HG03095 (cell line): ENCODE results near the gene IRF2BP1.
"Not testable (repeated sequence)": the region's sequence is repeated elsewhere in the genome, so short reads cannot be mapped to it uniquely, and the experiment has no call there.

Source experiments
- ATAC-seq: cut with Tn5 transposase; IDR thresholded peaks from one replicate; pipeline ENCODE4 v1.9.1; 2021; ENCODE audit warnings: moderate library complexity; ENCODE audit not compliant: unreplicated experiment

The IRF2BP1 gene

DNA sequence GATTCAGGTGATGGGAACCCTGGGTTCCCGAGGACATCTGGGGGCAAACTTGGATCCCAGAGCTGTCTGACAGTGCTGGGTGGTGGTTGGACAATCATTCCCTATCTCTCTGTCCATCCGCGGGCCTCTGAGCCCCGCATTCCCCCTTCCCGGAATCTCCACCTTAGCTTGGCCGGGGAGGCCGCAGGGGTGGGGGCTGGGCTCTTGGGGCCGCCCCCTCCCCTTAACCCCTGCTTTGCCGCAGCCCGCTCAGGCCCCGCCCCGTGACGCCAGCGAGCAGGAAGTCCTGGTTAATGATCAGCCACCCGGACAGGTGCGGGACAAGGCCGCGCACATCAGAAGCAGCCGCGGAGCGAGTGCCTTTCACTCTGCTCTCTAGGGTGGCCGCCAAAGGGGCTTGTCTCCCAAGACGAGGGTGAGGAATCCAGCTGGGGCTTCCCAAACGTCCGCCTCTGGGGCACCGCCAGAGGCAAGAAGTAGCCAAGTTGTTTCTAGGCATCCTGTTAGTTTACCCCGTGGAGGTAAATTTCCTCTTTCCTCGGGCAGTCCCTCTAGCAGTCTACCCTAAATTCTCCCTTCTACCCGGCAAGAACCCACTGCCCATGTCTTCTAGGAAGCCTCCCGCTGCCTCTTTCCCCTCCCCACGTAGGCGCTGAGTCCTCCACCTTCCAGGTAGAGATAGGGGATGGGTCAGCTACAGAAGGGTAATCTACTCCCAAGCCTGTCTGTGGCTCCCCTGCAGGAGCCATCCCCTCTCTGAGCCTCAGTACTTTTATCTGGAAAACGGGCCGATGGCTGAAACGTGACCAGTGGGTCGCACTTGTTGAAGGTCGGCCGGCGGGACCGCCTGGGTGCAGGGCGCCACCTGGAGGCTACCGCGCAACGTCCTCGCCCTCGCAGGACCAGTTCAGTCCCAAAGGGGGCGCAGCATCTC is 3.0 kb downstream of the IRF2BP1 start:
- no peak for ATAC-seq

DNA sequence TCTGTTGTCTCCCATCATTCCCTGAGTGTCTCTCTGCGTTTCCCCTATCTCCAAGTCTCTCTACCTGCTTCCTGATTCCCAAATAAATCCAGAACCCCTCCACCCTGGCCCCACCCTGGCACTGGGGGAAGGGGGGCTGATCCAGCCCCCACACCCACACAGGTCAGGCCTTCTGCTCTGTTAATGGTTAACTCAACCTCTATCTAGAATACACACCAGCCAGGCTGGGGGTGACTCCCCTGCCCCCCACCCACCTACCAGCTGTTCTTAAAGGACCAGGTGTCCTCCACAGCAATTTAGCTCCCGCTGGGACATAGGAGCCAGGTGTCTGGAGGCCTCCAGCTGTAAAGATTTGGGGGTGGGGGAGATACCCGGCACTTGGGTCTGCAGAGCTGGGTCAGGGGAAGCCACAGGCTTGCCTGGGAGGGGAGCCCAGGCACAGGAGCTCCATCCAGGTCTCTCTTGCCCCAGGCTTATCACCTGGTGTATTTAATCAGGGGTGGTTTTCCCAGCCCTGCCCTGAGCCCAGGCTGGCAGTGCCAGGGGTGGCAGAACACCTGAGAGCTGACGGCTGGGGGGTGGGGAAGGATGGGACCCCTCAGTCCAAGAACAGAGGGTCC is 3.9 kb downstream of the IRF2BP1 start:
- no peak for ATAC-seq

DNA sequence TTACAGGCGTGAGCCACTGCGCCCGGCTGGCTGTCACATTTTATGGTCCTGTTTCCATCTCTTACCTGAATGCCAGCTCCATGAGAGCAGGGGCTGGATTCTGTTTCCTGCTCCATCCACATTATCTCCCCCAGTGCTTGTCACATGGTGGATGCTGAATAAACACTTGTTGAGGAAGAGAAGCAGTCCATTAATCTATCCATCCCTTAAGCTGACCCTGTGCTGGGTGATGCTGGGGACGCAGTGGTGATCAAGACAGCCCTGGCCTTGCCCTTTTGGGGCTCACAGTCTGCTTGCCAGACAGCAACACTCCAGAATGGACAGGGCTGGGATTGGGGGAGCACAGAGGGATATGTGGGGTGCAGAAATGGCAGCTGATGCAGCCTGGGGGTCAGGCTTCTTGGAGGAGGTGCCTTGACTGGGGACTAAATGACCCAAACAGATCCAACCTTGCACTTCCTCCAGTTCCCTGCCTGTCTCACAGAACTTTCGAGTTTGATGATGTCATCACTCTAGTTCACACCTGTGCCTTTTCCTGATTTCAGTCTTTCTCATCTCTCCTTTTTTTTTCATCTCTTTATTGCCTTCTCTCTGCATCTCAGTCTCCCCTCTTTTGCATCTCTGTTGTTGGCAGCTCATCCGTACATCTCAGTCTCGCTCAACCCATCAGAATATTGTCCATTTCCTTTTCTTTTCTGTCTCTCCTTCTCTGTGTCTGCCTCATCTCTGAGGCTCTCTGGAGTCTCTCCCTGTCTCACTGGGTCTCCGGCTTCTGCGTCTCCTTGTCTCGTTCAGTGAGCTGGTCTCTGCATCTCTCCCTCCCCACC is 4.6 kb downstream of the IRF2BP1 start:
- no peak for ATAC-seq

DNA sequence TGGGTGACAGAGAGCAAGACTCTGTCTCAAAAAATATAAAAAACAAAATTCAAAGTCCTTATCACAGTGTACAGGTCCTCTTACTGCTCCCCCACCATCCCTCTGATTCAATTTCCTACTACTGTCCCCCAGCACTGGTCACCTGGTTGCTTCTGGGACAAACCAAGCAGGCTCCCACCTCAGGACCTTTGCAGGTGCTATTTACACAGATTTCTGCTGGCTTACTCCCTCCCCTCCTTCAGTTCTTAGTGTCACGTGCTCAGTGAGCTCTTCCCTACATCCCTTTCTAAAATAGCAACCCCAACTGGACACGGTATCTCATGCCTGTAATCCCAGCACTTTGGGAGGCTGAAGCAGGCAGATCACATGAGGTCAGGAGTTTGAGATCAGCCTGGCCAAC is 6.0 kb downstream of the IRF2BP1 start:
- ATAC-seq, result no peak

GRCh38 chr19:45879055-45879454 is 6.9 kb downstream of the IRF2BP1 start:
- no peak for ATAC-seq

DNA sequence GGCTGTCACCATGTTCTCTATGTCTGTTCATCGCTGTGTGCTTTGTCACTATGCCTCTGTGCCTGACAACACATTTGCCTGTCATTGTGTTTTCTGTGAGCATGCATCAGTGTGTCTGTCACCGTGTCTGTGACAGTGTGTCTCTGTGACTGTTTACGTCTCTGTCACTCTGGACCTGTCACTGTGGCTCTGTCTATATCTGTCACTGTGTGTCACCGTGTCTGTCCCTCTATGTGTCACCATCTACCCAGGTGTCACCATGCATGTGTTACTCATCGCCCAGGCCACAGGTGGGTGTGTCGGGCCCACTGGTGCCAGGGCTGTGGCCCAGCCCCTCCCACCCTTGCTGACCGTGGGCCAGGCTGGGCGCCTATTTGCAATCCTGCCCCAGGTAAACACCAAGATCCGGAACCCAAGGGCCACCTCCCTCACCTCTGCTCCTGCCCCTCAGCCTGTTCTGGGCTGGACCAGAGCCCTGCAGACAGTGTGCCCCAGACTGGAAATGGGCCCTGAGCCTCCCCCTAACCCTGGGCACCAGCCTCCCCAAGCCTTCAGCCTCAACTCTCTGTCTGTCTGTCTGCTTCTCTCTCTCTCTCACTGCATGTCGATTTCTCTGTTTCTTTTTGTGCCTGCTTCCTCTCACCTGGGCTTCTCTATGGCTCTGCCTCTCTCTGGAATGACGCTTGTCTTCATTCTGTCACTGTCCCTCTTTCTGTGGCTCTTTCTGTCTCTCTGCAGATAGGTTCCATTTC is 7.7 kb downstream of the IRF2BP1 start:
- no peak for ATAC-seq

DNA sequence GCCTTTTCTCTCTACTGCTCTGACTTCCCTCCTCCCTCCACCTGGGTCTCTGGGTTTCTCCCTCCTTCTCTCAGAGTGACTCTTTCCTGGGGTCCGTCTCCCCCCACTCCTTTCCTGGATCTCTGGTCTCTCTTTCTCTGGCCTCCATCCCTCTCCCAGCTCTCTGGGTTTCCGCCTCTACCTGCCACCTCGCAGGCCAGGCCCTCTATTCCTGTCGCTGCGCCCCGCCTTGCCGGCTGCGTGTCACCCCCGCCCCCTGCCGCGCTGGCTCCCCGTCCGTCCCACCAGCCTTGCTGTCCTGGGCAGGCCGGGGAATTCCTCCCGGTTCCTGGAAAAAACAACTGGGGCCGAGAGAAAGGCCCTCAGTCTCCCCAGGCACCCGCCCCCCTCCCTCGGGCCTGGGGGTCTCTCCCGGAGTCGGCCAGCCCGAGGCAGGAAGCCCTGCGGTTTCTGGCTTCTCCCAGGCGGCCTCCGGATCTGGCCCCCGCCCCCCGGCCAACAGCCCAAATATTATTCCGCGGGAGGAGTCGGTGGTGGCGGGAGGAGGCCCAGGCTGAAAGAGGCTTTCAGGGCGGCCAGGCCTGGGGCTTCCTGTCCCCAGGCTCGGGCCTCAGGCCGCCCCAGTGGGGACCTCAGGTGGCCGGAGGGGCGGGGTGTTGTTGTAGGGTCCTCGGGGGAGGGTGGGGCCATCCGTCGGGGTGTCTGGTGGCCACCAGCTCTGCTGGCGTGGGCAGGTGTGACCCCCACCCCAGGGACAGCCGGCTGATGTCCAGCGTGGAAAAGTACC is 9.3 kb downstream of the IRF2BP1 start:
- no peak for ATAC-seq

DNA sequence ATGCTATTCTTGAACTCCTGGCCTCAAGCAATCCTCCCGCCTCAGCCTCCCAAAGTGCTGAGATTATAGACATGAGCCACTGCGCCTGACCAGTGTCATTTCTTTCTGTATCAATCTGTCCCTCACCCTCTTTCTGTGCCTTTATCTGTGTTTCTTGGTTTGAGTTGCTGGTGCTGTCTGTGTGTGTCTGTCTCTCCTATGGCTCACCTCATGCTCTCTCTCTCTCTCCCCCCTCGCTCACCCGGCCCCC is 9.9 kb downstream of the IRF2BP1 start:
- ATAC-seq, result no peak

GRCh38 chr19:45874620-45874966 is 11.3 kb downstream of the IRF2BP1 start:
- ATAC-seq, result no peak

DNA sequence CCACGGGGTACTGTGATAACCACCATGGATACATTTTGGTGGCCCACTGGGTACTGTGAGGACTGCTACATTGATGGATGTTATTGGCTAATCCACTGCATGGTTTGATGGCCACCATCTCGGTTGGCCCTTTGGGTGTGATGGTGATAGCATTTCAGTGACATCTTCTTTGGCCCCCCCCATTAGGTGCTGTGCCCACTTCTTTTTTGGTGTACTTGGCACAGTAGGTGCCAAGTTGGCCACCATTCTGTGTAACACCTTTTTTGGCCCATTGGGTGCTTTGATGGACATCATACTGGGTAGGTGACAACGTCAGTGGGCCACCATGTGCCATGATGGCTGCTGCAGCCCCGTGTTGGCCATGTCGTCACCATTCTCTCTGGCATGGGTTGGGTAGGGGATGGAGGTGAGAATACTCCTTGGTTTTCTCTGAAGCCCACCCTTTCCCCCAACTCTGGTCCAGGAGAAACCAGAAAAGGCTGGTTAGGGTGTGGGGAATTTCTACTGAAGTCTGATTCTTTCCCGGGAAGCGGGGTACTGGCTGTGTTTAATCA is 12.6 kb downstream of the IRF2BP1 start:
- no peak for ATAC-seq

GRCh38 chr19:45872095-45872919 is 13.6 kb downstream of the IRF2BP1 start:
- no peak for ATAC-seq

DNA sequence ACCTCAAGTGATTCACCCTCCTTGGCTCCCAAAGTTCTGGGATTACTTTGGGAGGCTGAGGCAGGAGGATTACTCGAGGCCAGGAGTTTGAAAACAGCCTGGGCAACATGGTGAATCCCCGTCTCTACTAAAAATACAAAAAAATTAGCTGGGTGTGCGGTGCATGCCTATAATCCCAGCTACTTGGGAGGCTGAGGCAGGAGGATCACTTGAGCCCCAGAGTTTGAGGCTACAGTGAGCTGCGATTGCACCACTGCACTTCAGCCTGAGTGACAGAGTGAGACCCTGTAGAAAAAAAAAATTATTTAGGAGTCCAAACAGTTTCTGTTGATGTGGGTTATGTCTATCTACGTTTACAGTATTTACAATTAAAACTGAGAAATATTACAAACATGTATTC is 15.1 kb downstream of the IRF2BP1 start:
- no peak for ATAC-seq

DNA sequence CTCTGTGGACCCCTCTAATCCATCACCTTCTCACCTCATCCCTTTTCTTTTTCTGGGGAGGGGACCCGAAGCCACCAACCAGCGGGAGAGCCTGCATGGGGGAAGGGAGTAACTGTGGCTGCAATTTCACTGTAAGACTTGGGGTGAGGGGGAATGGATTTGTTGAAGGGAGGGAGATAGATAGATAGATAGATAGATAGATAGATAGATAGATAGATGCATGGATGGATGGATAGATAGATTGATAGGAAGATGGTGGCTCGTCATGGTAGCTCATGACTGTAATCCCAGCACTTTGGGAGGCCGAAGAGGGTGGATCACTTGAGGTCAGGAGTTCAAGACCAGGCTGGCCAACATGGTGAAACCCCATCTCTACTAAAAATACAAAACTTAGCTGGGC is 18.7 kb downstream of the IRF2BP1 start:
- not testable (repeated sequence) for ATAC-seq

DNA sequence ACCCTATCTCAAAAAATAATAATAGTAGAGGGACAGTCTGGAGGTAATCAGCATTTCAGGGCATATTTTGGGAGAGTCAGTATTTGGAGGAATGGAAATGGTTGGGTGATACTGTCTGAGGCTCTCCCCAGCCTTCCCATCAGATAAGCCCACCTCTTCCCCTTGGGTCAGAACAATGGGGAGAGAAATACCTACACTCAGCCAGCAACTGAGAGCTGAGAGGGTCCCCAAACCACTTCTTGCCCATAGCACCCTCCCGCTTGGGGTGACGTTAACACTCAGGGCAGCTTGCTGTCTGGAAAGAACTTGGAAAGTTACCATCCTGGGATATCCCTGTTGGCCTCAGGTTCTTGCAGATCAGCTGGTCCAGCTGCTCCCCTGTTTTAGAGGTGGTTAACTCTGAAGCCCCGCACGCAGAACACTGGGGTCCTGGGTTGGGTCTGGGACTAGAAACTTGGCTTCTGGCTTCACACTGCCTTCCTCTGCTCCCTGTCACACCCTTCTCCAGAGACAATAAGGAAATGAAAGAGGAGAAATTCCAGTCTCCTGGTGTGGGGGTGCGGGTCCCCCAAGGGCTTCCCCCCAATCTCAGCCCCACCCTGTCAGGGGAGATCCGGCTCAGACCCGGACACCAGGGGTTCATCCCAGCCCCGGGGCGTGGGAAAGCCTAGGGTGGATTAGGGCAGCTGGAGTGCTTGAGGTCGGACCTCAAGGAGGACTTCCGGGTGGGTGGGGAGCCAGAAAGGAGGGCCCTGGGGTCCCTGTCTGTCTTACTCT is 19.4 kb downstream of the IRF2BP1 start:
- no peak for ATAC-seq

DNA sequence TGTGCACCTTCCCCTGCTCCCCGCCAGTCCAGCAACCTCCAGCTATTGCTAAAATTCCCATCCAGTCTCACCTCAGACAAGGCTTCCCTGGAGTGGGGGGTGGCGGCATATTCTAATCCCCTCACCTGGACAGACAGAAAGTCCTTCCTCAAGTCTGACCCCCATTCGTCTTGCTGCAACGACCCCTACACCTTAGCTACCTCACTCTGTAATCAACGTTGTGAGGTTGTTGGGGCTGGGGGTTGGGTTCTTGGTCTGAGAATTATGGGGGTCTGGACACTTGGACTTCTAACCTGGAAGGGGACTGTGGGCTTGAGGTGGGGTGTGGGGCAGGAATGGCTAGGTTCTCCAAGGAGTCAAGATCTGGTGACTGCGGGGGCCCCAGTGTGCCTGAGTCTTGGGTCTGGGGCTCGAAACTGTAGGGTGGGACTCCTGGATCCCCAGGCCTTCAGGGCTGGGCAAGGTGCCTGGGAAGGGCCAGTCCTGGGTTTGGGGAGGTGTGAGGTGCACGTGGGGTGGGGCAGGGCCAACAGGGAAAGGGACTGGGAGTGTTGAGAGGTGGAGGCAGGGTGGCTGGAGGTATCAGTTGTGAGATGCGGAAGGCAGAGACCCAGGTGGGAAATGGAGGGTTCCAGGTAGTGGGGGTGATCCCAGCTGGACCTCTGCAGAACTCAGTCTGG is 20.5 kb downstream of the IRF2BP1 start:
- no peak for ATAC-seq

GRCh38 chr19:45864629-45865082 is 21.3 kb downstream of the IRF2BP1 start:
- no peak for ATAC-seq

- ATAC-seq, result no peak
Observed at GRCh38 chr19:45863840-45864628, 21.9 kb downstream of the IRF2BP1 start, which contains the start of gene FOXA3. TSS of gene FOXA3 (plus strand) at chr19:45864326. CDS start at chr19:45864457, 131 bp downstream.
